ENCODE results near the gene KIF6. TPM values are rescaled to one million over a fixed set of nuclear protein-coding genes. Genes with fewer than 3 reads are reported as not detected.

The KIF6 gene
- total RNA-seq, 1 donor from 2014 or later, result 1.3 TPM

GRCh38 chr6:39321761-39322160 lies 403.4 kb downstream of the KIF6 start:
- H3K27me3 Mint-ChIP-seq (ENCODE audit: unreplicated experiment), result peaks cover 29% of the 10 kb centered on the region
- H3K4me1 Mint-ChIP-seq (ENCODE audit: unreplicated experiment), result no peaks in the 10 kb centered on the region
- H3K9me3 Mint-ChIP-seq (ENCODE audit: unreplicated experiment), result no peaks in the 10 kb centered on the region
- no peak for DNase-seq (ENCODE audit: extremely low spot score, unreplicated experiment)
- no peak overlapping the region for H3K27ac Mint-ChIP-seq (ENCODE audit: unreplicated experiment)
- no peak overlapping the region for H3K4me3 Mint-ChIP-seq (ENCODE audit: unreplicated experiment)
- TF ChIP-seq, protein P1, sequence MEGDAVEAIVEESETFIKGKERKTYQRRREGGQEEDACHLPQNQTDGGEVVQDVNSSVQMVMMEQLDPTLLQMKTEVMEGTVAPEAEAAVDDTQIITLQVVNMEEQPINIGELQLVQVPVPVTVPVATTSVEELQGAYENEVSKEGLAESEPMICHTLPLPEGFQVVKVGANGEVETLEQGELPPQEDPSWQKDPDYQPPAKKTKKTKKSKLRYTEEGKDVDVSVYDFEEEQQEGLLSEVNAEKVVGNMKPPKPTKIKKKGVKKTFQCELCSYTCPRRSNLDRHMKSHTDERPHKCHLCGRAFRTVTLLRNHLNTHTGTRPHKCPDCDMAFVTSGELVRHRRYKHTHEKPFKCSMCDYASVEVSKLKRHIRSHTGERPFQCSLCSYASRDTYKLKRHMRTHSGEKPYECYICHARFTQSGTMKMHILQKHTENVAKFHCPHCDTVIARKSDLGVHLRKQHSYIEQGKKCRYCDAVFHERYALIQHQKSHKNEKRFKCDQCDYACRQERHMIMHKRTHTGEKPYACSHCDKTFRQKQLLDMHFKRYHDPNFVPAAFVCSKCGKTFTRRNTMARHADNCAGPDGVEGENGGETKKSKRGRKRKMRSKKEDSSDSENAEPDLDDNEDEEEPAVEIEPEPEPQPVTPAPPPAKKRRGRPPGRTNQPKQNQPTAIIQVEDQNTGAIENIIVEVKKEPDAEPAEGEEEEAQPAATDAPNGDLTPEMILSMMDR (IDR thresholded peaks at IDR 0.05), result no peak
- H3K36me3 Mint-ChIP-seq (ENCODE audit: unreplicated experiment), result no peaks in the 10 kb centered on the region

DNA sequence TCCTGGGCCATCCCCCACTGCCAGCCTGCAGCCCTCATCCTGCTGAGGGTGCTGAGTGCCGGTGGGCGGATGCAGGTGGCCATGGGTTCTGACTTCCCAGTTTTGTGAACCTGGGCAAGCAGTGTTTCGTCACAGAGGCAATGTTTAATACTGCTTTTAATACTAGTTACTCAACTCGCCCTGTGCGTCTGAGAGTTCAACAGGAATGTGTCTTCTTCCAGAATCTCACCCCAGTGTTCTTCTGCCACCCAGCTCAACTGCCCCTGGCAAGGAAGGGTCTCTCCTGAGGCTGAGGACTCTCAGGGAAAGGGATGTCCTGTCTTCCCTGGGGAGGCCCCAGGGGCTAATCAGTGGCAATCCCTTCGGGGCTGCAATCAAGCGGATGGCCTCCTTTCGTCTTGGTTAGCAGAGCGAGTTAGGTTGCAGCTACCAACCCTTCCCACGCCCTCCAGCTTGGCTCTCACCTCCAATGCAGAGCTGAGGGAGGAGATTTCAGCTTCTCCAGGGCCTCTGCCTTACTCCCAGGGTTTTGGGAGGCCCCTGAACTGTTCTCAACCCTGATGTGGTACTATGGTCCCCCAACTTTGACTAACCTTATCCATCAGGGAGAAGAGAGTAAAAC lies 404.7 kb downstream of the KIF6 start:
- no peaks in the 10 kb centered on the region for H3K36me3 Mint-ChIP-seq (ENCODE audit: unreplicated experiment)
- DNase-seq (ENCODE audit: extremely low spot score, unreplicated experiment), result no peak
- no peak overlapping the region for H3K27ac Mint-ChIP-seq (ENCODE audit: unreplicated experiment)
- no peaks in the 10 kb centered on the region for H3K4me1 Mint-ChIP-seq (ENCODE audit: unreplicated experiment)
- TF ChIP-seq, protein P1 (IDR thresholded peaks at IDR 0.05), result no peak
- H3K27me3 Mint-ChIP-seq (ENCODE audit: unreplicated experiment), result peaks cover 25% of the 10 kb centered on the region
- H3K9me3 Mint-ChIP-seq (ENCODE audit: unreplicated experiment), result no peaks in the 10 kb centered on the region
- no peak overlapping the region for H3K4me3 Mint-ChIP-seq (ENCODE audit: unreplicated experiment)

GRCh38 chr6:39319621-39320362 lies 405.4 kb downstream of the KIF6 start:
- peaks cover 27% of the 10 kb centered on the region for H3K27me3 Mint-ChIP-seq (ENCODE audit: unreplicated experiment)
- no peak overlapping the region for H3K27ac Mint-ChIP-seq (ENCODE audit: unreplicated experiment)
- H3K36me3 Mint-ChIP-seq (ENCODE audit: unreplicated experiment), result no peaks in the 10 kb centered on the region

GRCh38 chr6:39317256-39317655 lies 408.0 kb downstream of the KIF6 start:
- Mint-ChIP-seq H3K36me3 (ENCODE audit: unreplicated experiment) (no peaks in the 10 kb centered on the region), H3K9me3 (ENCODE audit: unreplicated experiment) (no peaks in the 10 kb centered on the region), H3K27ac (ENCODE audit: unreplicated experiment) (no peak overlapping the region), H3K4me3 (ENCODE audit: unreplicated experiment) (no peak overlapping the region), H3K4me1 (ENCODE audit: unreplicated experiment) (no peaks in the 10 kb centered on the region), H3K27me3 (ENCODE audit: unreplicated experiment) (peaks cover 38% of the 10 kb centered on the region)
- no peak for DNase-seq (ENCODE audit: extremely low spot score, unreplicated experiment)
- TF ChIP-seq, protein P1 (IDR thresholded peaks at IDR 0.05), result no peak

More at GRCh38 chr6:39319621-39320362, 405.4 kb downstream of the KIF6 start:
- no peak for DNase-seq (ENCODE audit: extremely low spot score, unreplicated experiment)
- Mint-ChIP-seq H3K9me3 (ENCODE audit: unreplicated experiment) (no peaks in the 10 kb centered on the region), H3K4me1 (ENCODE audit: unreplicated experiment) (no peaks in the 10 kb centered on the region), H3K4me3 (ENCODE audit: unreplicated experiment) (no peak overlapping the region)
- TF ChIP-seq, protein P1 (IDR thresholded peaks at IDR 0.05), result no peak

GRCh38 chr6:39314273-39314795 lies 410.9 kb downstream of the KIF6 start, which contains the start of gene KCNK17:
KCNK17 (minus strand) TSS chr6:39314419; CDS start chr6:39314320, 99 bp downstream.
- no peak for DNase-seq (ENCODE audit: extremely low spot score, unreplicated experiment)
- Mint-ChIP-seq H3K9me3 (ENCODE audit: unreplicated experiment) (no peaks in the 10 kb centered on the region), H3K4me3 (ENCODE audit: unreplicated experiment) (no peak within 1 kb of the TSS), H3K4me1 (ENCODE audit: unreplicated experiment) (no peaks in the 10 kb centered on the region), H3K27ac (ENCODE audit: unreplicated experiment) (no peak within 1 kb of the TSS), H3K27me3 (ENCODE audit: unreplicated experiment) (peaks cover 44% of the 10 kb centered on the region), H3K36me3 (ENCODE audit: unreplicated experiment) (no peaks in the 10 kb centered on the region)
- TF ChIP-seq, protein P1 (IDR thresholded peaks at IDR 0.05), result no peak

All from osteocyte (in vitro differentiated cells).